T1000 (cell line): ENCODE measurements around the gene SLC2A1.

Source experiments
- DNase-seq: peaks from one replicate; lab custom pipeline; 2025; ENCODE audit warnings: mixed read lengths; lab: John Stamatoyannopoulos, UW

Gene SLC2A1

DNA sequence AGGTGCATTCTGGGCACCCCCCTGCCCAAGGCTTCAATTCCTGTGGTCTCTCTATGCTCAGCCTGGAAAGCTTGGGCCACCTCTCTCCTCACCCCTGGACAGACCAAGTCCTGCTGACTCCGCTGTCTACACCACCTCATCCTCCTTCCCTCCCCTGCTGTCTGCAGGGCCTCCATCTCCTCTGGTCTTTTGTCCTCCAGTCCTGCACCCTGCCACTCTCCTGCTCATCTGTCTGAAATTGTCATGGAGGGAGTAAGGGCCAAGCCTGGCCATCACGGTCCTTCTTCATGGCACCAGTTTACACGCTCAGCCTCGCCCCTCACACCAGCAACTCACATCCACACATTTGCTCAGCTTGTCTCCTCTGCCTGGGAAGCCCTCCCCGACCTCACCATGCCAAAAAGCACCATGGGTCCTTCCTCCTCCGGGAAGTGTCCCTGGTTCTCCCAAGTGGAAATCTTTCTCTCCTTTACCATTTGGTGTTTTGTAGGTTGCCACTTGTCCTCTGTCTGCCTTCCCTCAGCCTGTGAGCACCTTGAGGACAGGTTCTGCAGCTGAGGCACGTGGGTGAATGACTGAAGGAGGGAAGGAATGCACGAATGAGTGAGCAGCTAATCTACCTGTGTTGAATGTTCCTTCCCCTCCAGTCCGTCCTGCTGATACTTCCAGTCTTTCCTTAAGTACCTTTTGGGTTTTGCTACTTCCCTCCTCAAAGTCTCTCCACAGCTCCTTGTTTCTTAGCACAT lies 2.1 kb upstream of the SLC2A1 start:
- no peak for DNase-seq

DNA sequence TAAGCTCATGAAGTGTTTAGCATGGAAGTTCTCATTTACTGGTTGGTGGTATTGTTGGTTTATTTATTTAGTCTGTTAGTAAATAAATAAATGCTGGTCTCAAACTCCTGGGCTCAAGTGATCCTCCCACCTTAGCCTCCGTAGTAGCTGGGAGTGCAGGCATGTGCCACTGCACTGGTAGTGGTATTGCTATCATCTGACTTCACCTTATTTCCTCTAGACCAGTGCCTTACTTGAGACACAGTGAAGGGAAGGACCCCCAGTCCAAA lies 1.4 kb upstream of the SLC2A1 start:
- DNase-seq: no peak

DNA sequence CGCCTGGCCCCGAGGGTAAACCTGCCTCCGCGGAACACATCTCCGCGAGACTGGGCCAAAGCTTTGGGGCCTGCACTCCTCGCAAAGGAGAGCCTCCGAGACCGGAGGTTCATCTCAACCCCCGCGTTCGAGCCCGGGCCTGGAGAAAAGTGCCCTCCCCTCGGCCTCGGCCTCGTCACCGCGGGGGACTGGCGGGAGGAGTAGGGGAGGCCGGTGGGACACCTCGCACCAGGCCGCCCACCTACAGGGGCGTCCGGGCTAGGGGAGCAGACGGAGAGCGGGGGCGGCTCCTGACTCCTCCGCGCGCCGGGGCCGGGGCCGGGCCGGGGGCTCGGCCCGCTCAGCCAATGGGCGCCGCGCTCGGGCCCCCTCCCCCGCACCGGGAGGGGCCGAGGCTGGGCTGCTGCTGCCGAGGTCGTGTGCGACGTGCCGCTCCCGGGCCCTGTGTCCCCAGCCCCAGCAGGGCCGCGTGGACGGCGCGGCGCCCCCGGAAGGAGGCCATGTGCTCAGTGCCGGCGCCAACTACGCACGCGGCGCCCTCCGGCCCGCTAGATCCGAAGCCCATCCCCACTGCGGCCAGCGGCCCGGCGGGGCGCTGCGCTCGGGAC lies 684 bp downstream of the SLC2A1 start:
- DNase-seq: peak; percentile 61

DNA sequence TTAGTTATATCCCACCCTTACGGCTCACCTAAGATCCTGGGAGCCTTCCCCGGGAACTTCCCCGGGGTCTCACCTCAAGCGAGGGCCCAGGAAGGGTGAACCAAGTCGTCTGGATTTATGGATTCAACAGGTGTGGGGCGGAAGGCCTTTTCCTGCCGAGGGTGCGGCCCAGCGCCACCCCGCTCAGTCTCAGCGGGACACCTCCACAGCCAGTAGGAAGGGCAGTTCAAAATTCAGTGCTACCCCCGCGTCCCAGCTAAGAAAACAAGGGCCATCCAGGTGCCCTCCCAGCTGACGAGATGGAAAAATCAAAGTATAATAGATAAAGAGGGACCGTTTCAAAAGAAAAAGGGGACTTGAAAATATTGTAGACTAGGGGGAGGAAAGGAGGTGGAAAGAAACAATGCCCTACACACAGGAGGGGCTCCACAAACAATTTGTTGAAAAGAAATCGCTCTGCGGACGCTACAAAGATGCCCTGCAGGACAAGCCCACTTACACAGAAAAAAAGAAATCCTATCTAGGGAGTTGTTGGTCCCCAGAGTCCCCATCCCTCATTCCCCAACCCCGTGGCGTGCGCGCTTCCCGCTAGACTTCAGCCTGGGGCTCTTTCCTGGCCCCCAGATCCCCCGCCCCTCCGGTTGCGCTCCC lies 1.3 kb downstream of the SLC2A1 start:
- DNase-seq: no peak

DNA sequence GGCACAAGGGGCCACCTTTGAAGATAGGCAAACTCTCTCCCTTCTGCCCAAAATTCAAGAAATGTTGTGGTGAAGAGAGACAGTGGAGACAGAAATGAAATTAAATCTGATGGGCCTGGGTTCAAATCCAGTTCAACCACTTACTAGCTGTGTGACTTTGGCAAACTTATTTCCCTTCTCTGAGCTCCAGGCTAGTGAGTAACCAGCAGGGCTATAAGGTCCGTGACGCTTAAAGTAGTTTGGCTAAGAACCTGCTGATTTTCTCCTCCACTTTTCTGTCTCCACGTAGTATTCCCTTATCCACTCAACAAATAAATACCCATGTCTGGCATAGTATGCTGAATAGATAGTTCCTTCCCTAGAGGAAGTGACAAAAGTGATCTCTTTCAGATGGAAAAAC lies 1.9 kb downstream of the SLC2A1 start:
- DNase-seq: no peak

DNA sequence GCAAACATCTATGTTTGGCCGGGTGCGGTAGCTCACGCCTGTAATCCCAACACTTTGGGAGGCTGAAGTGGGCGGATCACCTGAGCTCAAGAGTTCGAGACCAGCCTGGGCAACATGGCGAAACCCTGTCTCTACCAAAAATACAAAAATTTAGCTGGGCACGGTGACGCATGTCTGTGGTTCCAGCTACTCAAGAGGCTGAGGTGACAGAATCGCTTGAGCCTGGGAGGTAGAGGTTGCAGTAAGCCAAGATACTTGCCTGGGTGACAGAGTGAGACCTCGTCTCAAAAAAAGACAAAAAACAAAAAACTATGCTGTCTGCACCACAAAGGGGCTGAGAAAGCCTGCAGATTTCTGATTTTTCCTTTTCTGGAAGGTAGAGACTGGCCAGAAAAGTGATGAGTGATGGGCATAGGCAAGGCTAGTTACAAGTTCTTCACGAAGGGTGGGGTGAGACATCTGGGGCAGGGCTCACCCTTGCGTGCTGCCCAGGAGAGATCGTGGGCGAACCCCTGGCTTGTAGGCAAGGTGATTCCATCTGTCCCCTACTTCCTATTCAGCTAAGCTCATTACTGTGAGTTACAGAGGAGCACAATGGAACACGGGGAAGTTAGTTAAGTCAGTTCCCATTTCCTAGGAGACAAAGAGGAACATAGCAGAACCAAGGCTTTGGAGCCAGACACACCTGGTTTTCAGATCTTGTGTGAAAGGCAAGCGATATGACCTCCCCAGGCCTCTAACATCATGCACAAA lies 3.2 kb downstream of the SLC2A1 start:
- no peak for DNase-seq

DNA sequence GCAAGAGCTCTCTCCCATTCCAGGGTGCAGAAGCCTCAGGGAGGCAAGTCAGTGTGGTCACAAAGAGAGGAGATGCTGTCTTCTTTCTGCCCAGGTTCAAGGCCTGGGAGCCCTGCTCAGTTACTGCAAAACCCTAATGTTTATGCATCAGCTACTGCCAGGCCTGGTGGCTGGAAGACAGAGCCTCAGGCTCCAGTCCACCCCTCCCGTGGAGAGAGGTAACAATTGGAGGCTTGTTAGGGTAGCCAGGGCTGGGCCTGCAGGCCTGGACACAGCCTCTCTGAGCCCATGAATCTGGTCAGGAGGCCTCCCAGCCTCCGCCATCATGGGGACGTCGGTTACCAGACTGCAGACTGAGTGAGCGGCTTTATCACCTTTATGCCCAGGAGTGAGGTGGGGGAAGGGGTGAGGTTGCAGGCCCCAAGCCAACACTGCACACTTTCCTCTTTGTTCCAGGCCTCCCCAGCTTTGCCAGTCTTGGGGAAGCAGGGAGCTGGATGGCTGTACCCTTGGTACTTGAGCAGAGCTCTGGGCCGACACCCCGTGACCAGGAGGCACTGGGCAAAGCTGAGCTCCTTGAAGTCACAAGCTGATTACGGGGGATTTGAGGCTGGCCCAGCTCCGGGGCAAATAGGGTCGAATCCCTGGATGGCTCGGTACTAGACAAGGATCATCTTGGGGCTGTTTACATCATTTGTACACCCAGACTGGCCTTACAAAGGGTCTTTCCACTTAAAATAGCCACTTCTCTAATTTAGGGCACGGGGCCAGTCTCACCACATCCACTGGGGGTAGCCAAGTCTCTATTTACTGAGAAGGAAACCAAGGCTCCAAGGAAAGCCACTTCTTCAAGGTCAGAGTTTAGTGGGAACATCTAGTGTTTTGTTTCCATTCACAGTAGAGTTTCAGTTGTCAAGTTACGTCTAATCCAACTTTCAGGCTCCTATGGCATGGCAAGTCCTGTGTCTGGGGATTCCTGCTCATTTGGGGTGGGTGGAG lies 5.2 kb downstream of the SLC2A1 start:
- no peak for DNase-seq

DNA sequence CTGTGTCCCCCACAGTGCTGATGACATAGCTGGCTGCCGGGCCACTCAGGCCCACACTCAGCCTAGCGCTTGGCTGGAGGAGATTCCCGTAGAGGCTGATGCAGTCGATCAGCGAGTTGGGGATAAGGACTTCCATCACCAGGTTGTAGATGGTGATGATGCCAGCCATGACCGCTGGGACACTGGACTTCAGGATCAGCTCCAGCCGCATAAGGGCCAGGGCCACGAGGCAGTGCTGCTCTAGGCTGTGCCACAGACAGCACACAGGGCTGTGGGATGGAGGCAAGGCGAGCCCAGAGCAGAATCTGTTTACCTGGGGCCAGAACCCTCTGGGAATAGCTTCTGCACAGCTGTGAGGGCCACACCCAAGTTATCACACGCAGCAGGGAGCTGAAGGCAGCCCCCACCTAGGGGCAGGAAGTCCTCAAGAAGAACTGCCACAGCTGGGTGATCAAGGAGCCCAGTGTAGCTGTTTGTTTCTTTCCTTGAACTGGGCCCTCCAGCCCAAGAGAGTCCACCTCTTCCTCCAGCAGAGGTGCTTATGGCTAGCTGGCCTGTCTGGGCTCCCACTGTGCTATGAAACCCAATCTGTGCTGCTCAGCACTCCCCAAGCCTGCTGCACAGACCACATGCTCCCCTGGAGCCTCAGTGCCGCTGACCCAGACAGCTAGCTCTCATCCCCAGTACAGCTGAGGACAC lies 6.2 kb downstream of the SLC2A1 start:
- DNase-seq: no peak

DNA sequence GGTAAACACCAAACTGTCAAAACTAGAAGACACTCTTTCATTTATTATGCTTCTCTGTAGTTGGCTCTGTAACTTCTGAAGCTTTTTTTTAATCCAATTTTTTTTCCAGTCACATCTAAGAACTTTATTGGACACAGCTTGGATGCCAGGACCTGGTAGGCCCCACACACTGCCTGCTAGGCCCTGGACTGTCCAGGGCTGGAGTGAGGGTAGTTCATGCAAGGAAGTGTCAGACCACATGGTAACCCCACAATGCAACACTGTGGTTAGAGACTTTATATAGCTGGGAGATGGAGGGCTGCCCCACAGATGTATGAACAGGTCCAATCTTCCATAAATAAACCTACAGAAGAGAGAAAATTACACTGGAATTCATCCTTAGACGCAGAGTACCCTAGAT lies 7.1 kb downstream of the SLC2A1 start:
- no peak for DNase-seq

DNA sequence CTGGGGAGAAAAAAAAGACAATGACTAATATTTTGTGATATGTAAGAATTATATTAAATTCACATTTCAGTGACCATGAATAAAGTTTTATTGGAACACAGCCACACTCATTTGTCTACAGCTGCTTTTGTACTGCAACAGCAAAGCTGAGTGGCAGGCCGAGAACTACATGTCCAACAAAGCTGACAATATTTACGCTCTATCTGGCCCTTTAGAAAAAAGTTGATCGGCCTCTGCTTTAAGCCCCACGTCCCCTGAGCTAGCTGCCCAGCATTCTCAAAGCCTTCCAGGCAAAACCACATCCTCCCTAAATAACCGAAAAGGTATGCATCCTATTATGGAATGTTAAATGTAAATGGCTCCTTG lies 8.6 kb downstream of the SLC2A1 start:
- DNase-seq: no peak

DNA sequence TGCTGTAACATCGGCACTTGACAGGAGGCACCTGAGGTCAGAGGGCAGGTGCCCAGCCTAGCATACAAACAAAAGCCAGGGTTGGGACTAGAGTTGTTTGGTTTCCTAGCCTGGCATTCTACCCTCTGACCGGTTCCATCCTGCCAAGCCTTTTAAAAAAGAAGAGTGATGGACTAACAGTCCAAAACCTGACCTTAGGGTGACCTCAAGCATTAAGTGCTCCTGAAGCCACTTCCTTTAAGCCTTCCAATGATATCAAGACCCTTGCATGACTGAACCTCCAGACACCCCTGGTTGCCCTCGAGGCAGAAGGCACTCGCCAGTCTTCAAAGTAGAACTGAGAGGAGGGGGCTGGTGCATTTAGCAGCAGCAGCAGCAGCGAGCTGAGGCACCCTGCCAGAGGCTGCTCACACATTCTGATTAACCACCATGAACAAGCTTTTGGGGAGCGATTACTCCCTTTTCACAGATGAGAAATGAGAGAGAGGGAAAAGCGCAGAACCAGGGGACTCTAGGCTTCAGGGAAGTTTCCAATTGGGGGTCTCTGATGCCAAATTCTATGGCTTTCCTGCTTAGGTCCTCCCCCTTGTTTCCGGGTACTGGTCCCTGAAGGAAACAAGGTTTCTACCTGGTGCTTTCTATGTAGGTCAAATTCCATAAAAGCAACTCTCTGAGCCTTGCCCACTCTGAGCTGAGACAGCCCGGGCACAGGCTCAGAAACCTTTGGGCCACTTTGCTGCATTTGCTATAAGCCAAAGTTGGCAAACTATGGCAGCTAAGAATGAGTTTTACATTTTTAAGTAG lies 9.2 kb downstream of the SLC2A1 start:
- DNase-seq: no peak

DNA sequence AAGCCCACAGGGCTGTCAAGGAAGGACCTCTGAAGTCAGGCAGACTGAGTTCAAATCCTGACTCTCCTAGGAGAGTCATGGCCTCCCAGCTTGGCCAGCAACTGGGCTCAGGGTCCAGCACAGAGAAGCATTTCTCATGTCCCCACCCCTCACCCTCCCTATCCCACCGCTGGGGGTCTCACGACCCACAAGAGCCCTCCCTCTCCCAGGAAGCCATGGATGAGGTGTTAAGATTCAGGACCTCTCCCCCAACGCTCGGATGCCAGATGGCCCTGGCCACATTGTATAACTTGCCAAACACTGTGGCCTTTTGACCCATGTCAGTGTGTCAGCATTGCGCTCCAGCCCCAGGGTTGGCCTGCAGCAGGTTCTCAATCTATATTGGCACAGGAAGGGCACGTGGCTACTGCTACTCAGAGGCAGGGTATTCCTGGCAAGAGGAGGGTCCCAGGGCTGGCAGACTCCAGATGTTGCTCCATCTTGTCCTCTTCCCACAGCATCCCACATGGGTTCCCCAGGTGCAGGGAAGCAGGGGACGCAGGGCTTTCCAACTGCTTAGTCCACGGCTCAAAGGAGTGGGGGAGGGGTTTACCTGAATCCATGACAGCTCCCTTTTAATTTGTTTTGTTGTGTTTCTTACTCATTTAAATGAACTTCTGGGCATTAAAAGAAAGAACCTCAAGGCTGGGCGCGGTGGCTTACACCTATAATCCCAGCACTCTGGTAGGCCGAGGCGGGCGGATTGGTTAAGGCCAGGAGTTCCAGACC lies 10.5 kb downstream of the SLC2A1 start:
- no peak for DNase-seq

DNA sequence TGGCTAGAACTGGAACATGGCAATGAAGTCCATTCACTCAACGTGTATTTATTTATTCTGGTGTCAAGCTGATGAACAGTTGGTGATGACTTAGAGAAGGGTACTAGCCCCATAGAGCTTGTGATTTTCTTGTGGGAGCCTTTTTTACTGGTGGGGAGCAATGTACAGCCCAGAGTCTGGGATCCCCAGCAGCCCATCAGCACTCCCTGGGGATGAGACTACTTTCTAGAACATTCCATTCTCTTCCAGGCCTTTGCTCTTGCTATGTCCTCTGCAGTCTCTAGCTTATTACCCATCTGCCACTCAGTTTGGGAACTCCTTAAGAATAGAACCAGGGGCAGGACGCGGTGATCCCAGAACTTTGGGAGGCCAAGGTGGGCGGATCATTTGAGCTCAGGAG lies 11.6 kb downstream of the SLC2A1 start:
- no peak for DNase-seq

DNA sequence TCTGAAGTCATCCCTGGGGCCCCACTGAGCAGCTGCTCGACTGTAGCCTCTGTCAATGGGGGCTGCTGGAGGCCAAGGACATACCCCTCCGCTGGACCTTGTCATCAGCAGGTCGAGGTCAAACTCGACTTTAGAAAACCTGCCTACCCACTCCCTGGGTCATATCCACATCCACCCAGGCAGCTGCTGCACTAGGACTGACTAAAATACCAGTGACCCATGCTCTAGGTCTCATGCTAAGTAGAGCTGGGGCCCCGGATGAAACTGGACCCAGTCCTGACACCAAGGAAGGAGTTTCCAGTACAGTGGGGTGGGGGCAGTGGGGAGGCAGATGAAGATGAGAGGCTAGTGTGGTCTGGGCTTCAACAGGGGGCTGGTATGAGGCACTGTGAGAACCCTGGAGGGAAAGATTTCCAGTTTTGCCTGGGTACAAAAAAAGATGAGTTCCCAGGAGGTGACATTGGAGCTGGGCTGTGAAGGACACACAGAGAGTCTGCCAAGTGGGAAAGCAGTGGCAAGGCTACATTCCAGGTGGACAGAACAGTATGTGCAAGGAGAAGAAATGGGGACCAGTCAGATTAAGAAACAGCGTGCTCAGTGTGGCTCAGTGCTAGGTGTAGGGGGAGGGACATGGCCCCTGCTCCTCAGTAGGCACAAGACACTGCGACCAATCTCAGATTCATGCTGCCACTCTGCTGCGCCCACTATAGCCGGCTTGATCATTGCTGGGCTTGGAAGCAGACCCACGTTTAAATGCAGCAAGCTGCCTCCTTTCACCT lies 12.4 kb downstream of the SLC2A1 start:
- DNase-seq: no peak

DNA sequence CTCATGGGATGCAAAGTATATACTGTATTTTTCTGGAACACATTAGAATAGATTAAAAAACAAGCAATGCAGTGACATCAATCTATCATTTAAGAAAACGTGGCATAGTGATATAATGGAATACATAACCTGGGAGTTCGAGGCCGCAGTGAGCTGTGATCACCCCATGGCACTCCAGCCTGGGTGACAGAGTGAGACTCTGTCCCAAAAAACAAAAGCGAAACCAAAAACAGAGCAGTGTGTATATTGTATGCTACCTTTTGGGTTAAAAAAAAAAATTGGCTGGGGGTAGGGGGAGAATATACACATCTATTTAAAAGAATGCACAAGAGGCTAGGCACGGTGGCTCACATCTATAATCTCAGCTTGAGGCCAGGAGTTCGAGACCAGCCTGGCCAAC lies 13.5 kb downstream of the SLC2A1 start:
- DNase-seq: no peak

DNA sequence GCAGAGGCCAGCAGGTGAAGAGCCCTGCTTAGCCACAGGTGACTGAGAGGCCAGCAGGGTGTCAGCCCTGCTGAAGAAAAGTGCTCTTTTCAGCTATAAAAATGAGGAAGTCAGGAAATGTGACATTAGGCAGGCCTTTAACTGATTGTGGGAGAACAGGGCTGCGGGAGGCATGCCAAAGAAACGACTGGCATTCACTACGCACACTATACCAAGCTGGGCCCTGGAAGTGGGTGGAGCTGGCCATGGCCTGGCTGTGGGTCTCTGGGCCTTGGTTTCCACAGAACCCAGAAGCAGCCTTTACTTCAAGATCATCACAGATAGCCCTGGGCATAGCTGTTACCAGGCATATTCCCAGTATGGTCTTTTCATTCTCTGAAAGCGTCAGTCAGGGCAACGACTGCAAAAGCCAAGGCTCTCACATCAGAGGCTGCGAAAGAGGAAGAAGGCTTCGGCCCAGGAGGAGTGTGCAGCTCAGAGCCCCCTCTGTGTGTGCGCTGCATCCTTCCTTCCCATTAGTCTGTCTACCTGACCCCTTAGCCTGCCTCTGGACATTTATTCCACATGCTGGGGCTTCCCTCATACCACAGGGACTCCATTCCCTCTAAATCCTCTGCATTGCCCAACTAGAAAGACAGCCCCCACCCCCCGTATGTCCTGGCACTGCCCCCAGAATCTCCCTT lies 14.3 kb downstream of the SLC2A1 start:
- DNase-seq: no peak

DNA sequence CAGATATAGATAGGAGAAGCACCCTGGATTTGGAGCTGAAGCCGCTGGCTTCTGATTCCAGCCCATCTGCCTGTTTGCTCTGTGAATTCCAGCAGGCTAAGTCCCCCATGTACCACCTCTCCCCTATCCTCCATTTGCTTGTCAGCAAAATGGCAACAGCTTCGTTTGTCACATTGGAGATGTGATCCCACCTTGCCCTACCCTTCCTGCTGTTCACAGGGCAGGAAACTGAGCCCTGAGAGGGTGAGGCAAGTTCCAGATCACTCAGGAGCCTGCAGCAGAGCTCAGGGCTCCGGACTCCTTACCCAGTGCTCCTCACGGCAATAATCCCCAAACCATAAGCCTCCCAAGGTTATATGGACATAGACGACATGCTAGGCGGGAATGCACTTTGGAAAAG lies 14.9 kb downstream of the SLC2A1 start:
- DNase-seq: no peak

DNA sequence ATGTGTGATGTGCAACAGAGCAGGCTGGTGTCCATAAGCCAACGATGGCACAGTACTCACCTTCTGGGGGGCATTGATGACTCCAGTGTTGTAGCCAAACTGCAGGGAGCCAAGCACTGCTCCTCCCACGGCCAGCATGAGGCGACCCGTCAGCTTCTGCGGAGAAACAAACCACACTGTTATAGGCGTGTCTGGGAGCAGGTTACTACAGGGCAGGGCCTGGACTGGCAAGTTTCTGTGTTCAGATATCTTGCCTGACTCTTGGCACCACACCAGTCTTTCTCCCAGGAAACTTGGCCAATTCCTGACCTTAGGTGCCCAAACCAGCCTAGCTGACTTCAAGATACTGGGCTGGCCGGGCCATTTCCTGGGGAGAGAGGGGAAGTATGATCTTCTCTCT lies 15.5 kb downstream of the SLC2A1 start:
- no peak for DNase-seq
